Activated CD4-positive, CD25-positive, alpha-beta regulatory T cell (primary cell): ENCODE results near the gene LRRC70.
"Not testable (repeated sequence)": the region's sequence is repeated elsewhere in the genome, so short reads cannot be mapped to it uniquely, and the experiment has no call there.

ENCODE experiments used
- DNase-seq, 4 experiments: peaks; one replicate each; lab custom pipeline; 2025; lab: John Stamatoyannopoulos, UW

The LRRC70 gene

GRCh38 chr5:62606878-62607277 is 28.3 kb downstream of the LRRC70 start:
- no peak for DNase-seq

GRCh38 chr5:62607615-62608014 is 29.0 kb downstream of the LRRC70 start:
- DNase-seq, result no peak

- no peak for DNase-seq
These were observed 30.2 kb downstream of the LRRC70 start for GRCh38 chr5:62608529-62609511.

GRCh38 chr5:62614355-62614754 is 35.7 kb downstream of the LRRC70 start:
- DNase-seq, result no peak

- no peak for DNase-seq
These were observed 38.1 kb downstream of the LRRC70 start for GRCh38 chr5:62616615-62617277.

GRCh38 chr5:62617943-62618342 is 39.3 kb downstream of the LRRC70 start:
- no peak for DNase-seq

GRCh38 chr5:62620761-62621160 is 42.1 kb downstream of the LRRC70 start:
- no peak for DNase-seq

- no peak for DNase-seq
These were observed 42.7 kb downstream of the LRRC70 start for GRCh38 chr5:62621280-62621679.

- no peak for DNase-seq
These were observed 44.7 kb downstream of the LRRC70 start for GRCh38 chr5:62623271-62623670.

- DNase-seq, result not testable (repeated sequence)
These were observed 45.8 kb downstream of the LRRC70 start for GRCh38 chr5:62624436-62624835.

GRCh38 chr5:62626534-62626933 is 47.9 kb downstream of the LRRC70 start:
- no peak for DNase-seq

- DNase-seq, result no peak
These were observed 48.5 kb downstream of the LRRC70 start for GRCh38 chr5:62627121-62627520.

GRCh38 chr5:62627901-62628300 is 49.3 kb downstream of the LRRC70 start:
- no peak for DNase-seq
